K562 (cell line): ENCODE results near the gene ABCF2. TPM values are rescaled to one million over a fixed set of nuclear protein-coding genes. Genes with fewer than 3 reads are reported as not detected.

Experiments used
- ATAC-seq: fragments of 200-7000 bp; cut with Tn5 transposase; 3 replicates; pipeline ENCODE4 v1.9.1; 2020; ENCODE audit warnings: moderate library complexity
- BruUV-seq: library from RNA; stranded (reverse); fragments of 400-500 nt; replicated peaks from 2 replicates; lab custom pipeline; 2021; lab: Mats Ljungman, UMichigan
- CTCF ChIA-PET: fragments of 300-600 bp; formaldehyde crosslinking; extraction: SDS; loops from one replicate; lab custom pipeline; 2021; ENCODE audit warnings: low intra/inter-chr PET ratio; lab: Yijun Ruan, JAX
- POLR2A ChIA-PET: fragments of 300-600, 350-650 bp; sonication (Branson Sonifier 250); formaldehyde crosslinking; extraction: SDS; loops from one replicate; lab custom pipeline; 2021; ENCODE audit warnings: antibody characterized with exemption, inconsistent platforms; lab: Yijun Ruan, JAX
- DNase-seq, 4 experiments: peaks; one replicate each; pipeline versions ENCODE4 v3.0.0 to v3.0.0-alpha.2; 2011 to 2018; ENCODE audit warnings: low spot score in 3 of 4, mixed read lengths in 3 of 4; ENCODE audit errors: extremely low read depth in 1 of 4
- FAIRE-seq: peaks from 2 replicates; lab custom pipeline; 2011; peaks lifted over from hg19 to GRCh38; lab: Jason Lieb, UNC
- H2AFZ ChIP-seq: 2 replicates; pipeline ENCODE4 v1.6.0; 2011; ENCODE audit warnings: low read depth, low read length, control low read depth, inconsistent platforms
- H3K27ac ChIP-seq: fragments of 200-600 bp; 3 replicates; pipeline ENCODE4 v1.8.0; 2011; ENCODE audit warnings: low read depth, mild to moderate bottlenecking, control low read depth, inconsistent platforms, low read length, moderate library complexity, mixed read lengths; ENCODE audit errors: extremely low read depth
- H3K27me3 ChIP-seq, 2 experiments: fragments of 300-600 bp in 1 of 2; 2 replicates in 1 of 2; 3 replicates in 1 of 2; pipeline versions ENCODE4 v1.6.0 to v1.8.0; 2011; ENCODE audit warnings: inconsistent platforms in 2 of 2, low read length in 2 of 2, mild to moderate bottlenecking in 1 of 2, mixed read lengths in 1 of 2, moderate library complexity in 1 of 2; ENCODE audit not compliant: control insufficient read depth in 2 of 2, insufficient read depth in 2 of 2
- H3K36me3 ChIP-seq: fragments of 300-600 bp; 3 replicates; pipeline ENCODE4 v1.8.0; 2011; ENCODE audit warnings: mild to moderate bottlenecking, low read length, inconsistent platforms; ENCODE audit not compliant: control insufficient read depth, insufficient read depth
- H3K4me1 ChIP-seq, 2 experiments: fragments of 200-600 bp in 1 of 2; replicated peaks in 1 of 2; 2 replicates in 1 of 2; 3 replicates in 1 of 2; pipeline versions ENCODE4 v1.5.1 to v1.8.0; 2011; ENCODE audit warnings: inconsistent platforms in 2 of 2, low read length in 2 of 2, mild to moderate bottlenecking in 1 of 2, mixed read lengths in 1 of 2, moderate library complexity in 1 of 2; ENCODE audit not compliant: control insufficient read depth in 2 of 2, insufficient read depth in 2 of 2
- H3K4me2 ChIP-seq: 2 replicates; pipeline ENCODE4 v1.6.1; 2011; ENCODE audit warnings: low read length, control low read depth, inconsistent platforms, mixed read lengths; ENCODE audit not compliant: insufficient read depth
- H3K4me3 ChIP-seq: fragments of 200-600 bp; sonication (generic), shearing (Covaris generic); 2 replicates; pipeline ENCODE4 v1.5.1; 2016; ENCODE audit warnings: control low read depth, inconsistent platforms
- H3K79me2 ChIP-seq: fragments of 200-600 bp; 3 replicates; pipeline ENCODE4 v1.8.0; 2011; ENCODE audit warnings: low read length, inconsistent platforms; ENCODE audit not compliant: control insufficient read depth, insufficient read depth
- H3K9ac ChIP-seq, 2 experiments: 2 replicates each; pipeline versions ENCODE4 v1.6.0 to v1.6.1; 2011; ENCODE audit warnings: low read depth in 2 of 2, low read length in 2 of 2, control low read depth in 1 of 2, inconsistent platforms in 1 of 2, mild to moderate bottlenecking in 1 of 2, mixed read lengths in 1 of 2; ENCODE audit not compliant: insufficient read depth in 1 of 2
- H3K9me1 ChIP-seq: one replicate; pipeline ENCODE4 v1.6.0; 2011; ENCODE audit warnings: inconsistent platforms, mild to moderate bottlenecking, low read length, moderate library complexity; ENCODE audit not compliant: control insufficient read depth, insufficient read depth
- H3K9me3 ChIP-seq: replicated peaks from 2 replicates; pipeline ENCODE4 v1.5.1; 2011; ENCODE audit warnings: low read depth, low read length, inconsistent platforms; ENCODE audit not compliant: control insufficient read depth, insufficient read depth
- H4K20me1 ChIP-seq: replicated peaks from 2 replicates; pipeline ENCODE4 v1.6.1; 2011; ENCODE audit warnings: low read length, inconsistent platforms, mixed read lengths; ENCODE audit not compliant: control insufficient read depth, insufficient read depth
- ADNP ChIP-seq: fragments of 200-800 bp; sonication (Bioruptor generic); IDR thresholded peaks from 2 replicates; pipeline ENCODE4 v1.6.1; 2016; ENCODE audit warnings: missing genetic modification characterization, missing compliant biosample characterization
- ARNT ChIP-seq, 2 experiments: fragments of 450-650 bp; IDR thresholded peaks; 2 replicates each; pipeline ENCODE4 v1.6.1; 2016; ENCODE audit warnings: mild to moderate bottlenecking in 1 of 2
- EP400 ChIP-seq: fragments of 450-650 bp; IDR thresholded peaks from 2 replicates; pipeline ENCODE4 v1.6.1; 2017; ENCODE audit warnings: antibody characterized with exemption, mild to moderate bottlenecking, moderate library complexity
- JUND ChIP-seq, 2 experiments: IDR thresholded peaks; 2 replicates in 1 of 2; 3 replicates in 1 of 2; pipeline ENCODE4 v1.6.1; 2011; ENCODE audit warnings: borderline replicate concordance in 2 of 2, low read depth in 2 of 2, low read length in 2 of 2, improper control_type of control experiment in 1 of 2, missing biosample characterization in 1 of 2, missing genetic modification characterization in 1 of 2, missing genetic modification reagents in 1 of 2
- MEF2A ChIP-seq: IDR thresholded peaks from 2 replicates; pipeline ENCODE4 v1.6.1; 2011; ENCODE audit warnings: low read depth, mild to moderate bottlenecking, low read length, moderate library complexity; ENCODE audit not compliant: control insufficient read depth
- PHF20 ChIP-seq: fragments of 450-650 bp; IDR thresholded peaks from 2 replicates; pipeline ENCODE4 v1.6.1; 2018; ENCODE audit not compliant: partially characterized antibody
- RBM39 ChIP-seq: fragments of 200-400 bp; formaldehyde crosslinking; optimal IDR thresholded peaks from 2 replicates; pipeline ENCODE3; 2018; ENCODE audit warnings: low read depth, low read length
- SMAD1 ChIP-seq: fragments of 150-350 bp; IDR thresholded peaks from 2 replicates; pipeline ENCODE4 v1.6.1; 2014; ENCODE audit warnings: low read length, low read depth; ENCODE audit not compliant: partially characterized antibody
- SMAD3 ChIP-seq: fragments of 450-650 bp; formaldehyde crosslinking; conservative IDR thresholded peaks from 2 replicates; pipeline ENCODE4 v1.4.0; 2020; ENCODE audit warnings: mild to moderate bottlenecking
- TAF9B ChIP-seq: fragments of 450-650 bp; IDR thresholded peaks from 2 replicates; pipeline ENCODE4 v1.6.1; 2018; ENCODE audit warnings: mild to moderate bottlenecking; ENCODE audit not compliant: partially characterized antibody
- ZNF12 ChIP-seq: sonication (generic); formaldehyde crosslinking; IDR thresholded peaks from 2 replicates; pipeline ENCODE4 v1.4.0; 2020; ENCODE audit warnings: mild to moderate bottlenecking, missing genetic modification reagents
- ZNF41 ChIP-seq: fragments of 250-450 bp; sonication (Bioruptor Pico); conservative IDR thresholded peaks from 2 replicates; pipeline ENCODE4 v1.4.0; 2020; ENCODE audit warnings: mild to moderate bottlenecking
- WGBS: fragments of 100-300 bp; shearing (Covaris generic); methylation state at CpG from one replicate; pipeline ENCODE4 v1.1.6; 2016; ENCODE audit warnings: low coverage, mixed read lengths; ENCODE audit not compliant: insufficient coverage; ENCODE audit errors: missing lambda C conversion rate; 5-methylcytosine and 5-hydroxymethylcytosine counted together
- in situ Hi-C: fragments of 300-500 bp; cut with MboI; formaldehyde crosslinking; loops from 4 replicates; pipeline ENCODE4 v1.15.0; 2018; ENCODE audit warnings: inconsistent platforms, mixed read lengths
- intact Hi-C: fragments of 100-400 bp; cut with micrococcal nuclease; formaldehyde crosslinking; loops from 2 replicates; pipeline ENCODE4 v1.14.2; 2022
- polyA plus RNA-seq, 8 experiments: library from polyadenylated mRNA; depleted of rRNA in 4 of 8; stranded (reverse) in 5 of 8; unstranded in 3 of 8; fragments of >200 nt; fragmentation: Nextera tagmentation in 2 of 8; fragmentation: Illumina TruSeq in 1 of 8; extraction: Ambion mirVana in 2 of 8; extraction: Trizol in 1 of 8; gene quantifications; 2 replicates each; pipeline versions ENCODE4 v1.2.1 to v1.2.3, GENCODE V29; 2011 to 2014; ENCODE audit warnings: inconsistent platforms in 1 of 8, missing spikeins in 1 of 8
- total RNA-seq, 7 experiments: library from RNA; depleted of rRNA in 6 of 7; stranded (reverse); fragments of >200 nt in 6 of 7; fragmentation: Illumina TruSeq in 2 of 7; extraction: Trizol in 2 of 7; gene quantifications; 2 replicates each; pipeline versions ENCODE4 v1.2.1 to v1.2.3, GENCODE V29; 2011 to 2021; ENCODE audit warnings: low replicate concordance in 1 of 7
- TF ChIP-seq, protein P1 (sequence below): fragments of 250-450 bp; sonication (Bioruptor Pico); IDR thresholded peaks from 2 replicates; pipeline ENCODE4 v1.5.0; 2022; ENCODE audit warnings: mild to moderate bottlenecking
- TF ChIP-seq, protein P2 (sequence below): sonication (generic); formaldehyde crosslinking; IDR thresholded peaks from 2 replicates; pipeline ENCODE4 v1.4.0; 2020; ENCODE audit warnings: mild to moderate bottlenecking, missing genetic modification reagents
- TF ChIP-seq, protein P3 (sequence below): sonication (generic); formaldehyde crosslinking; IDR thresholded peaks from 2 replicates; pipeline ENCODE4 v1.8.1; 2022; ENCODE audit warnings: missing genetic modification reagents

ABCF2 gene
- total and polyA plus RNA-seq, 9 of the 15 experiments (the other 6 are each of a cell fraction or from before 2014, with no cell fraction given), result 62.1 to 224 (median 113) TPM

DNA sequence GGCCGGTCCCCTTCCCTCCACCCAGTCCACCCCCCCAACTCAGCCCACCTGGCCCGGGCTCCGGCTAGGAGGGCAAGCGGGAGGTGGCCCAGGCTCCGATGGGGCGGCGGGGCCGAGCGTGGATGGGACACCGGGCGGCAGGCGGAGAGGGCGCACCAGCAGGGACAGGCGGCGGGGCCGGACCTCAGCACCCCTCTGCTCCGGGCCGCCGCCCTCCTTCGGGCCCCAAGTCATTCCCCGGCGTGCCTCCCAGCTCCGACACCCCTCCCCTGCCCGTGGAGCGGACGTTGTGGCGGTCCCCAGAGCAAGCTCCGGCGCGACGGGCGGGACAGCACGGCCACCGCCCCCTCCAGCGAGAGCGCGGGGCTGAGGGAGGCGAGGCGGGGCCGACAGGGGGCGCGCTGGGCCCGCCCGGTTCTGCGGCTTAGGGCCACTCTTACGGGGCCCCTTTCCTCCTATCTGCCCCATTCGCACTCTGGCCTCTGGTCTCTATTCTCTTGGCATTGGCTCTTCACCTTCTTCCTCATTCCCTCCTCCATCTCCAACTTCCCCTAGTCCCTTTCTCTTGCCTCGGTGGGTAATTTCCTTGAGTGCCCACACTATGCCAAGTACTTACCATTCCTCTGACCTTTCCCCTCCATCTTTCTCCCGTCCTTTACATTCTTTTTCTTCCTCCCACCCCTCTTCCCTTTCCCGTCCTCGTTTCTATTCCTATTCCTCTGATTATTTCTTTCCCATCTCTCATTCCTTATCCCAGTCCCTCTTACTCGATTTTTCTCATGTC, 58.8 kb downstream of the ABCF2 start:
- Histone ChIP-seq H3K27me3 (peaks cover 44 to 47% of the 10 kb centered on the region in 2 experiments), H3K9me1 (no peaks in the 10 kb centered on the region), H3K4me3 (peak overlapping the region; percentile 33), H3K9me3 (no peaks in the 10 kb centered on the region; the same call in 1 of the 2 replicates), H3K79me2 (no peaks in the 10 kb centered on the region), H2AFZ (peak overlapping the region; percentile 74), H4K20me1 (no peaks in the 10 kb centered on the region), H3K9ac (peak overlapping the region in 1 of 2 experiments; percentile 74; a peak in 2 of 4 replicates), H3K36me3 (no peaks in the 10 kb centered on the region), H3K4me2 (peak overlapping the region; percentile 64), H3K4me1 (peaks cover 0 to 25% of the 10 kb centered on the region in 2 experiments; a peak in 4 of 5 replicates), H3K27ac (no peak overlapping the region)
- BruUV-seq, result no TSS peak
- peak; percentile 96 for ATAC-seq
- in situ Hi-C loops, result no loop called here
- WGBS, result 1% methylated on average over 51 of the region's 52 CpGs
- FAIRE-seq, result no peak
- DNase-seq, result peak; percentile 81 to 95 (median 93)
- ChIA-PET POLR2A (interaction anchor here (0.6 to 1.3 kb wide), 3 partner anchors 13 to 280 kb away, joined by 3 to 6 read pairs (median 3); no protein-coding TSS in a partner anchor), CTCF (interaction anchor here (0.6 to 3.9 kb wide), 7 partner anchors 44 to 764 kb away, joined by 3 to 23 read pairs (median 3); no protein-coding TSS in a partner anchor)
- intact Hi-C loops, result loop anchor here (5.0 to 10.0 kb wide), 2 partner anchors 181 to 283 kb away; no protein-coding TSS in a partner anchor
- TF ChIP-seq SMAD3 (CRISPR knock-in tag) (no peak), RBM39 (no peak), EP400 (no peak), ZNF12 (no peak), SMAD1 (no peak), PHF20 (no peak), ARNT (IDR thresholded peaks at IDR 0.05) (peak in 1 of 2 experiments; percentile 61; a peak in 1 of 4 replicates), JUND (IDR thresholded peaks at IDR 0.05; ENCODE audit: borderline replicate concordance, low read depth, low read length) (peak; percentile 39; the same call in 1 of the 2 replicates), JUND (tag; IDR thresholded peaks at IDR 0.05; ENCODE audit: borderline replicate concordance, low read depth, low read length) (no peak), TAF9B (no peak), ZNF41 (CRISPR knock-in tag) (no peak), MEF2A (no peak), ADNP (tag) (no peak)
- TF ChIP-seq, protein P1, sequence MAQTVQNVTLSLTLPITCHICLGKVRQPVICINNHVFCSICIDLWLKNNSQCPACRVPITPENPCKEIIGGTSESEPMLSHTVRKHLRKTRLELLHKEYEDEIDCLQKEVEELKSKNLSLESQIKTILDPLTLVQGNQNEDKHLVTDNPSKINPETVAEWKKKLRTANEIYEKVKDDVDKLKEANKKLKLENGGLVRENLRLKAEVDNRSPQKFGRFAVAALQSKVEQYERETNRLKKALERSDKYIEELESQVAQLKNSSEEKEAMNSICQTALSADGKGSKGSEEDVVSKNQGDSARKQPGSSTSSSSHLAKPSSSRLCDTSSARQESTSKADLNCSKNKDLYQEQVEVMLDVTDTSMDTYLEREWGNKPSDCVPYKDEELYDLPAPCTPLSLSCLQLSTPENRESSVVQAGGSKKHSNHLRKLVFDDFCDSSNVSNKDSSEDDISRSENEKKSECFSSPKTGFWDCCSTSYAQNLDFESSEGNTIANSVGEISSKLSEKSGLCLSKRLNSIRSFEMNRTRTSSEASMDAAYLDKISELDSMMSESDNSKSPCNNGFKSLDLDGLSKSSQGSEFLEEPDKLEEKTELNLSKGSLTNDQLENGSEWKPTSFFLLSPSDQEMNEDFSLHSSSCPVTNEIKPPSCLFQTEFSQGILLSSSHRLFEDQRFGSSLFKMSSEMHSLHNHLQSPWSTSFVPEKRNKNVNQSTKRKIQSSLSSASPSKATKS, result no peak
- TF ChIP-seq, protein P2, sequence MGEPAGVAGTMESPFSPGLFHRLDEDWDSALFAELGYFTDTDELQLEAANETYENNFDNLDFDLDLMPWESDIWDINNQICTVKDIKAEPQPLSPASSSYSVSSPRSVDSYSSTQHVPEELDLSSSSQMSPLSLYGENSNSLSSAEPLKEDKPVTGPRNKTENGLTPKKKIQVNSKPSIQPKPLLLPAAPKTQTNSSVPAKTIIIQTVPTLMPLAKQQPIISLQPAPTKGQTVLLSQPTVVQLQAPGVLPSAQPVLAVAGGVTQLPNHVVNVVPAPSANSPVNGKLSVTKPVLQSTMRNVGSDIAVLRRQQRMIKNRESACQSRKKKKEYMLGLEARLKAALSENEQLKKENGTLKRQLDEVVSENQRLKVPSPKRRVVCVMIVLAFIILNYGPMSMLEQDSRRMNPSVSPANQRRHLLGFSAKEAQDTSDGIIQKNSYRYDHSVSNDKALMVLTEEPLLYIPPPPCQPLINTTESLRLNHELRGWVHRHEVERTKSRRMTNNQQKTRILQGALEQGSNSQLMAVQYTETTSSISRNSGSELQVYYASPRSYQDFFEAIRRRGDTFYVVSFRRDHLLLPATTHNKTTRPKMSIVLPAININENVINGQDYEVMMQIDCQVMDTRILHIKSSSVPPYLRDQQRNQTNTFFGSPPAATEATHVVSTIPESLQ (CRISPR knock-in tag), result no peak
- TF ChIP-seq, protein P3, sequence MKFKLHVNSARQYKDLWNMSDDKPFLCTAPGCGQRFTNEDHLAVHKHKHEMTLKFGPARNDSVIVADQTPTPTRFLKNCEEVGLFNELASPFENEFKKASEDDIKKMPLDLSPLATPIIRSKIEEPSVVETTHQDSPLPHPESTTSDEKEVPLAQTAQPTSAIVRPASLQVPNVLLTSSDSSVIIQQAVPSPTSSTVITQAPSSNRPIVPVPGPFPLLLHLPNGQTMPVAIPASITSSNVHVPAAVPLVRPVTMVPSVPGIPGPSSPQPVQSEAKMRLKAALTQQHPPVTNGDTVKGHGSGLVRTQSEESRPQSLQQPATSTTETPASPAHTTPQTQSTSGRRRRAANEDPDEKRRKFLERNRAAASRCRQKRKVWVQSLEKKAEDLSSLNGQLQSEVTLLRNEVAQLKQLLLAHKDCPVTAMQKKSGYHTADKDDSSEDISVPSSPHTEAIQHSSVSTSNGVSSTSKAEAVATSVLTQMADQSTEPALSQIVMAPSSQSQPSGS (CRISPR knock-in tag), result no peak
